PC-9 (cell line): ENCODE measurements around the gene CDNF. TPM values are rescaled to one million over a fixed set of nuclear protein-coding genes. Genes with fewer than 3 reads are reported as not detected.

Experiments
- BruUV-seq: library from RNA; stranded (reverse); fragments of 400-500 nt; replicated peaks from 2 replicates; lab custom pipeline; 2021; lab: Mats Ljungman, UMichigan
- CTCF ChIA-PET: fragments of 300-600 bp; sonication (Branson Sonifier 250); formaldehyde crosslinking; loops from one replicate; lab custom pipeline; 2022; ENCODE audit warnings: antibody characterized with exemption; lab: Charles Lee
- POLR2A ChIA-PET: fragments of 300-600 bp; sonication (Branson Sonifier 250); formaldehyde crosslinking; loops from one replicate; lab custom pipeline; 2022; ENCODE audit warnings: antibody characterized with exemption; ENCODE audit not compliant: unreplicated experiment; lab: Charles Lee
- DNase-seq, 2 experiments: peaks; one replicate each; pipeline versions ENCODE4 v3.0.0 to v3.0.0-alpha.2; 2015 to 2022; ENCODE audit warnings: mixed read lengths in 1 of 2
- H2AFZ ChIP-seq: fragments of 200-600 bp; sonication (generic); 2 replicates; pipeline ENCODE4 v1.8.1; 2017; ENCODE audit warnings: antibody characterized with exemption
- H3F3A ChIP-seq: fragments of 200-600 bp; sonication (generic); 2 replicates; pipeline ENCODE4 v1.8.1; 2017; ENCODE audit warnings: antibody characterized with exemption, mild to moderate bottlenecking, low read depth; ENCODE audit not compliant: insufficient read depth
- H3K27ac ChIP-seq: fragments of 200-600 bp; sonication (generic); 2 replicates; pipeline ENCODE4 v1.6.1; 2016; ENCODE audit warnings: mixed run types
- H3K27me3 ChIP-seq: fragments of 200-600 bp; sonication (generic); 2 replicates; pipeline ENCODE4 v1.6.1; 2016; ENCODE audit warnings: low read depth, mixed run types; ENCODE audit not compliant: insufficient read depth
- H3K36me3 ChIP-seq: fragments of 200-600 bp; sonication (generic); 2 replicates; pipeline ENCODE4 v1.6.1; 2016; ENCODE audit warnings: low read depth, mixed run types
- H3K4me1 ChIP-seq: fragments of 200-600 bp; sonication (generic); replicated peaks from 2 replicates; pipeline ENCODE4 v1.6.1; 2016; ENCODE audit warnings: mixed run types; ENCODE audit not compliant: insufficient read depth
- H3K4me2 ChIP-seq: fragments of 200-600 bp; sonication (generic); 2 replicates; pipeline ENCODE4 v1.6.1; 2017; ENCODE audit warnings: mixed run types
- H3K4me3 ChIP-seq: fragments of 200-600 bp; sonication (generic); 2 replicates; pipeline ENCODE4 v1.6.1; 2016; ENCODE audit warnings: mixed run types
- H3K79me2 ChIP-seq: fragments of 200-600 bp; sonication (generic); 2 replicates; pipeline ENCODE4 v1.6.1; 2017; ENCODE audit warnings: low read depth, mixed run types
- H3K9me2 ChIP-seq: fragments of 200-600 bp; sonication (generic); 2 replicates; pipeline ENCODE4 v1.8.1; 2017; ENCODE audit warnings: mild to moderate bottlenecking; ENCODE audit not compliant: insufficient read depth
- H3K9me3 ChIP-seq: fragments of 200-600 bp; sonication (generic); 2 replicates; pipeline ENCODE4 v1.8.1; 2016; ENCODE audit warnings: low read depth; ENCODE audit not compliant: insufficient read depth
- H4K20me1 ChIP-seq: fragments of 200-600 bp; sonication (generic); 2 replicates; pipeline ENCODE4 v1.8.1; 2017; ENCODE audit not compliant: insufficient read depth
- EZH2 ChIP-seq: fragments of 200-600 bp; sonication (generic); IDR thresholded peaks from 2 replicates; pipeline ENCODE4 v1.8.0; 2017; ENCODE audit warnings: antibody characterized with exemption, low read depth
- intact Hi-C: fragments of 100-400 bp; cut with micrococcal nuclease; formaldehyde crosslinking; loops from one replicate; pipeline ENCODE4 v1.10.0; 2022; ENCODE audit not compliant: unreplicated experiment
- total RNA-seq: library from RNA; stranded (reverse); gene quantifications from 2 replicates; pipeline ENCODE4 v1.2.3, GENCODE V29; 2021
- TF ChIP-seq, protein P1 (sequence below): fragments of 200-600 bp; sonication (generic); conservative IDR thresholded peaks from 2 replicates; pipeline ENCODE4 v1.6.1; 2017; ENCODE audit warnings: mixed run types, antibody characterized with exemption, mild to moderate bottlenecking, moderate library complexity

CDNF gene
- total RNA-seq, 1 experiment from 2014 or later = 0.48 TPM

- intact Hi-C loops = loop anchor here (1.0 to 5.0 kb wide), 5 partner anchors 42 to 322 kb away; no protein-coding TSS in a partner anchor
These were observed 13.9 kb downstream of the CDNF start for GRCh38 chr10:14823966-14824365.

DNA sequence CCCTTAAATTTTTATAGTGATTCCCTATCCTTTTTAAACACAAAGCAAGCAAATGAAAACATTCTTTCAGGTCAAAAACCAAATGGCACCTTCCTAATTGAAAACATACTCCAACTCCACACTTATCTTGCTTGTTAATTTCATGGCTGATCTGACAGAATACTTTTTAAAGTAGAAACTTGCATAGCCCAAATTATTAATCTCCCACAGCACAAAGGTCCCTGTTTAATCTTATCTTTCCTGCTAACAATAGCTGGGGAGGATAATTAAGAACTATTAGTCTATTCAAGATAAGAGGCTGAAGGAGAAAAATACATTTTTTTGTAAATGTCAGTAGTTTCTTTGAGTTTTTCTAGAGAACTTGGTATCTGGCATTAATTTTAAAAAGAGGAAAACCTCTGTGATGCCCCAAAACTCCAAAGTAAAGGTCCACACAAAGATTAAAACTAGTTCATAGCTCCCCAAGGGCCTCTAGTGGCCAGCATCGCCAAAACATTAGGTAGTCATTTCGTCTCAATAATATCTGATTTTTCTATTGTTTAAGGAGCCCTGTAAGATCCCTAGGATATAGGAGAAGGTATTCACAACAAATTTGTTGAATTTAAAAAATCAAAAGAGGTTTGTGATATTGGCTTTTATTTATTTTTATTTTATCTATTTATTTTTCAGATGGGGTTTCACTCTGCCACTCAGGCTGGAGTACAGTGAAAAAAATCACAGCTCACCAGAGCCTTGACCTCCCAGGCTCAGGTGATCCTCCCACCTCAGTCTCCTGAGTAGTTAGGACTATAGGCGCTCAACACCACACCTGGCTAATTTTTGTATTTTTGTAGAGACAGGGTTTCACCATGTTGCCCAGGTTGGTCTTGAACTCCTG is 14.7 kb downstream of the CDNF start:
- no peaks in the 10 kb centered on the region for H3K9me3 ChIP-seq
- no peaks in the 10 kb centered on the region for H3K79me2 ChIP-seq
- no peaks in the 10 kb centered on the region for H3K9me2 ChIP-seq
- H3K4me3 ChIP-seq = no peak overlapping the region
- BruUV-seq = no TSS peak
- no peaks in the 10 kb centered on the region for H4K20me1 ChIP-seq
- intact Hi-C loops = loop anchor here (1.0 to 5.0 kb wide), 5 partner anchors 41 to 321 kb away; no protein-coding TSS in a partner anchor
- TF ChIP-seq, protein P1, sequence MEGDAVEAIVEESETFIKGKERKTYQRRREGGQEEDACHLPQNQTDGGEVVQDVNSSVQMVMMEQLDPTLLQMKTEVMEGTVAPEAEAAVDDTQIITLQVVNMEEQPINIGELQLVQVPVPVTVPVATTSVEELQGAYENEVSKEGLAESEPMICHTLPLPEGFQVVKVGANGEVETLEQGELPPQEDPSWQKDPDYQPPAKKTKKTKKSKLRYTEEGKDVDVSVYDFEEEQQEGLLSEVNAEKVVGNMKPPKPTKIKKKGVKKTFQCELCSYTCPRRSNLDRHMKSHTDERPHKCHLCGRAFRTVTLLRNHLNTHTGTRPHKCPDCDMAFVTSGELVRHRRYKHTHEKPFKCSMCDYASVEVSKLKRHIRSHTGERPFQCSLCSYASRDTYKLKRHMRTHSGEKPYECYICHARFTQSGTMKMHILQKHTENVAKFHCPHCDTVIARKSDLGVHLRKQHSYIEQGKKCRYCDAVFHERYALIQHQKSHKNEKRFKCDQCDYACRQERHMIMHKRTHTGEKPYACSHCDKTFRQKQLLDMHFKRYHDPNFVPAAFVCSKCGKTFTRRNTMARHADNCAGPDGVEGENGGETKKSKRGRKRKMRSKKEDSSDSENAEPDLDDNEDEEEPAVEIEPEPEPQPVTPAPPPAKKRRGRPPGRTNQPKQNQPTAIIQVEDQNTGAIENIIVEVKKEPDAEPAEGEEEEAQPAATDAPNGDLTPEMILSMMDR = peak; percentile 74
- TF ChIP-seq EZH2 = no peak
- H2AFZ ChIP-seq = no peak overlapping the region
- peaks cover 27% of the 10 kb centered on the region for H3K4me1 ChIP-seq
- ChIA-PET CTCF (interaction anchor here (0.6 to 1.3 kb wide), 5 partner anchors 8 to 286 kb away, joined by 3 to 7 read pairs (median 3); partner anchors contain the start of gene CDNF), POLR2A (interaction anchor here (0.6 kb wide), 2 partner anchors 145 to 230 kb away, joined by 5 to 8 read pairs; no protein-coding TSS in a partner anchor)
- peak in 1 of 2 experiments; percentile 37 for DNase-seq
- peaks cover 22% of the 10 kb centered on the region for H3F3A ChIP-seq
- H3K36me3 ChIP-seq = no peaks in the 10 kb centered on the region
- peak overlapping the region; percentile 23; the same call in 1 of the 2 replicates for H3K4me2 ChIP-seq
- H3K27me3 ChIP-seq = no peaks in the 10 kb centered on the region
- H3K27ac ChIP-seq = no peak overlapping the region

More at GRCh38 chr10:14823966-14824365, 13.9 kb downstream of the CDNF start:
- no peaks in the 10 kb centered on the region for H3K36me3 ChIP-seq
- ChIA-PET CTCF (interaction anchor here (1.0 to 1.3 kb wide), 2 partner anchors 14 to 287 kb away, joined by 3 read pairs; partner anchors contain the start of gene CDNF), POLR2A (no interaction called here)
- H3K79me2 ChIP-seq = no peaks in the 10 kb centered on the region
- no peak for DNase-seq
- no peaks in the 10 kb centered on the region for H4K20me1 ChIP-seq
- H2AFZ ChIP-seq = no peak overlapping the region
- H3K9me2 ChIP-seq = no peaks in the 10 kb centered on the region
- H3K4me2 ChIP-seq = no peak overlapping the region
- BruUV-seq = no TSS peak
- no peaks in the 10 kb centered on the region for H3K9me3 ChIP-seq
- no peak overlapping the region for H3K4me3 ChIP-seq
- H3F3A ChIP-seq = peaks cover 22% of the 10 kb centered on the region
- TF ChIP-seq, protein P1 = no peak
- TF ChIP-seq EZH2 = no peak
- H3K27ac ChIP-seq = no peak overlapping the region
- H3K4me1 ChIP-seq = peaks cover 26% of the 10 kb centered on the region
- no peaks in the 10 kb centered on the region for H3K27me3 ChIP-seq

DNA sequence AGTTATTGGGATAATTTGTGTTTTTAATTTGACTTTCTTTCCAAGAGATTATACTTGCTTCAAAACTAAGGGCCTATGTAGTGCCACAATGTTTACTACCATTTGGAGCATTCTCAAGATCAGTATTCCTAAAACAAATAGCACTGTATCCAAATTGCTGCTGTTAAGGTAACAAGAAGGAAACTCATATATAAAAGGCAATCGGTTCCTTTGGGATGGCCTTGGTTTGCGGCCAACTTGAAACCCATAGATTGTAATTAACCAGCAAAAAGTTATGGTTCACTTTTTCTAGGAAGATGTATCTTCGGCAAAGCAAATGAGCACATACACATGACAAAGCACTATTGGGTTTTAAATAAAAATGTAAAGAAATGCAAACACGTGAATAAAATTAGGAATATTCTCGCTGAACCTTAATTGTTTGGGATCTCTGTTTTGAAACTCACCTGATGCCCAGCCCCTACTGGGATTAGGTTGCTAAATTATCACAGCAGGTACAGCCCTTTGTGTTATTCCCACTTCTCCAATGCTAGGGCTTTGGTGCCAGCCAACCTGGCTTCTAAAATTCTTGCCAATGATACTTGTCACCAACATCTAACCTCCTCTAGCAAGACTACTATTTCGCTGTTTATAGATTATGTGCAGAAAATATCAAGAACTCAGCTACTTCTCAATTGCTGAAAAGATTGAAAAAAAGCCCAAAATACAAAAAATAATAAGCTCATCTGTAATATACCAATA is 16.0 kb downstream of the CDNF start:
- Histone ChIP-seq H3F3A (peaks cover 22% of the 10 kb centered on the region), H4K20me1 (no peaks in the 10 kb centered on the region), H3K9me2 (no peaks in the 10 kb centered on the region), H3K79me2 (no peaks in the 10 kb centered on the region), H3K27ac (no peak overlapping the region), H3K4me1 (peaks cover 27% of the 10 kb centered on the region), H3K36me3 (no peaks in the 10 kb centered on the region), H2AFZ (no peak overlapping the region), H3K4me2 (no peak overlapping the region), H3K27me3 (no peaks in the 10 kb centered on the region), H3K9me3 (no peaks in the 10 kb centered on the region), H3K4me3 (no peak overlapping the region)
- ChIA-PET POLR2A (interaction anchor here (0.6 to 0.7 kb wide), 3 partner anchors 75 to 216 kb away, joined by 3 to 7 read pairs (median 5); no protein-coding TSS in a partner anchor), CTCF (interaction anchor here (0.8 kb wide), 1 partner anchor 269 kb away, joined by 4 read pairs; no protein-coding TSS in a partner anchor)
- no TSS peak for BruUV-seq
- intact Hi-C loops = loop anchor here (2.0 to 5.0 kb wide), 3 partner anchors 40 to 320 kb away; no protein-coding TSS in a partner anchor
- TF ChIP-seq, protein P1 = no peak
- no peak for TF ChIP-seq EZH2
- DNase-seq = no peak
